ENCODE data around the gene EMX1. TPM values are rescaled to one million over a fixed set of nuclear protein-coding genes. Genes with fewer than 3 reads are reported as not detected.

The EMX1 gene
- total RNA-seq, 4 donors from 2014 or later = 0.15 TPM; not detected in 3

DNA sequence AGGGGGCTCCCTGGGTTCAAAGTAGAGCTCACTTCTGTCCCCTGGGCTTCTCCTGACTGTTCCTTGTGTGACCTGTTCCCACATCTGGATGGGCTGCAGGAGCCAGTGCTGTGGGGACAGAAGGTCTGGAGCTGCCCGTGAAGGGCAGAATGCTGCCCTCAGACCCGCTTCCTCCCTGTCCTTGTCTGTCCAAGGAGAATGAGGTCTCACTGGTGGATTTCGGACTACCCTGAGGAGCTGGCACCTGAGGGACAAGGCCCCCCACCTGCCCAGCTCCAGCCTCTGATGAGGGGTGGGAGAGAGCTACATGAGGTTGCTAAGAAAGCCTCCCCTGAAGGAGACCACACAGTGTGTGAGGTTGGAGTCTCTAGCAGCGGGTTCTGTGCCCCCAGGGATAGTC is 15.5 kb downstream of the EMX1 start:
- Histone ChIP-seq H3K9me3 (no peaks in the 10 kb centered on the region), H3K4me3 (no peak overlapping the region), H3K36me3 (no peaks in the 10 kb centered on the region), H3K4me1 (peaks cover 0 to 28% (median 6%) of the 10 kb centered on the region in 3 donors), H3K27me3 (peaks cover 0 to 81% (median 2%) of the 10 kb centered on the region in 4 donors), H3K27ac (no peak overlapping the region)
- intact Hi-C loops (cut with DNase I) = no loop called here
- DNase-seq = no peak
- WGBS, 2 donors = no CpG with 5 or more reads among the region's 4 CpGs
- TF ChIP-seq, protein P1, sequence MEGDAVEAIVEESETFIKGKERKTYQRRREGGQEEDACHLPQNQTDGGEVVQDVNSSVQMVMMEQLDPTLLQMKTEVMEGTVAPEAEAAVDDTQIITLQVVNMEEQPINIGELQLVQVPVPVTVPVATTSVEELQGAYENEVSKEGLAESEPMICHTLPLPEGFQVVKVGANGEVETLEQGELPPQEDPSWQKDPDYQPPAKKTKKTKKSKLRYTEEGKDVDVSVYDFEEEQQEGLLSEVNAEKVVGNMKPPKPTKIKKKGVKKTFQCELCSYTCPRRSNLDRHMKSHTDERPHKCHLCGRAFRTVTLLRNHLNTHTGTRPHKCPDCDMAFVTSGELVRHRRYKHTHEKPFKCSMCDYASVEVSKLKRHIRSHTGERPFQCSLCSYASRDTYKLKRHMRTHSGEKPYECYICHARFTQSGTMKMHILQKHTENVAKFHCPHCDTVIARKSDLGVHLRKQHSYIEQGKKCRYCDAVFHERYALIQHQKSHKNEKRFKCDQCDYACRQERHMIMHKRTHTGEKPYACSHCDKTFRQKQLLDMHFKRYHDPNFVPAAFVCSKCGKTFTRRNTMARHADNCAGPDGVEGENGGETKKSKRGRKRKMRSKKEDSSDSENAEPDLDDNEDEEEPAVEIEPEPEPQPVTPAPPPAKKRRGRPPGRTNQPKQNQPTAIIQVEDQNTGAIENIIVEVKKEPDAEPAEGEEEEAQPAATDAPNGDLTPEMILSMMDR (IDR thresholded peaks at IDR 0.05) = no peak
- no peak for TF ChIP-seq POLR2A (IDR thresholded peaks at IDR 0.05)

DNA sequence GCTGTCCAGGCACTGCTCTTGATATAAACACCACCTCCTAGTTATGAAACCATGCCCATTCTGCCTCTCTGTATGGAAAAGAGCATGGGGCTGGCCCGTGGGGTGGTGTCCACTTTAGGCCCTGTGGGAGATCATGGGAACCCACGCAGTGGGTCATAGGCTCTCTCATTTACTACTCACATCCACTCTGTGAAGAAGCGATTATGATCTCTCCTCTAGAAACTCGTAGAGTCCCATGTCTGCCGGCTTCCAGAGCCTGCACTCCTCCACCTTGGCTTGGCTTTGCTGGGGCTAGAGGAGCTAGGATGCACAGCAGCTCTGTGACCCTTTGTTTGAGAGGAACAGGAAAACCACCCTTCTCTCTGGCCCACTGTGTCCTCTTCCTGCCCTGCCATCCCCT is 15.9 kb downstream of the EMX1 start:
- H3K4me1 ChIP-seq = peaks cover 0 to 30% (median 6%) of the 10 kb centered on the region in 3 donors
- intact Hi-C loops (cut with DNase I) = no loop called here
- TF ChIP-seq, protein P1 (IDR thresholded peaks at IDR 0.05) = no peak
- TF ChIP-seq POLR2A (IDR thresholded peaks at IDR 0.05) = no peak
- no peak overlapping the region for H3K4me3 ChIP-seq
- DNase-seq = no peak
- H3K27ac ChIP-seq = no peak overlapping the region
- no peaks in the 10 kb centered on the region for H3K9me3 ChIP-seq
- peaks cover 0 to 77% (median 2%) of the 10 kb centered on the region in 4 donors for H3K27me3 ChIP-seq
- 81% methylated on average over 5 of the region's 5 CpGs; no CpG with 5 or more reads in 1 of the 2 donors for WGBS, 2 donors
- H3K36me3 ChIP-seq = no peaks in the 10 kb centered on the region

DNA sequence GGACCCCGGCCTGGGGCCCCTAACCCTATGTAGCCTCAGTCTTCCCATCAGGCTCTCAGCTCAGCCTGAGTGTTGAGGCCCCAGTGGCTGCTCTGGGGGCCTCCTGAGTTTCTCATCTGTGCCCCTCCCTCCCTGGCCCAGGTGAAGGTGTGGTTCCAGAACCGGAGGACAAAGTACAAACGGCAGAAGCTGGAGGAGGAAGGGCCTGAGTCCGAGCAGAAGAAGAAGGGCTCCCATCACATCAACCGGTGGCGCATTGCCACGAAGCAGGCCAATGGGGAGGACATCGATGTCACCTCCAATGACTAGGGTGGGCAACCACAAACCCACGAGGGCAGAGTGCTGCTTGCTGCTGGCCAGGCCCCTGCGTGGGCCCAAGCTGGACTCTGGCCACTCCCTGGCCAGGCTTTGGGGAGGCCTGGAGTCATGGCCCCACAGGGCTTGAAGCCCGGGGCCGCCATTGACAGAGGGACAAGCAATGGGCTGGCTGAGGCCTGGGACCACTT is 16.4 kb downstream of the EMX1 start:
- DNase-seq = no peak
- Histone ChIP-seq H3K27ac (no peak overlapping the region), H3K4me3 (no peak overlapping the region), H3K9me3 (no peaks in the 10 kb centered on the region), H3K4me1 (peaks cover 0 to 30% (median 6%) of the 10 kb centered on the region in 3 donors), H3K27me3 (peaks cover 0 to 72% (median 0%) of the 10 kb centered on the region in 4 donors), H3K36me3 (no peaks in the 10 kb centered on the region)
- no peak for TF ChIP-seq POLR2A (IDR thresholded peaks at IDR 0.05)
- TF ChIP-seq, protein P1 (IDR thresholded peaks at IDR 0.05) = no peak
- 86 to 91% methylated on average over 1 to 4 of the region's 12 CpGs for WGBS, 2 donors
- intact Hi-C loops (cut with DNase I) = no loop called here

DNA sequence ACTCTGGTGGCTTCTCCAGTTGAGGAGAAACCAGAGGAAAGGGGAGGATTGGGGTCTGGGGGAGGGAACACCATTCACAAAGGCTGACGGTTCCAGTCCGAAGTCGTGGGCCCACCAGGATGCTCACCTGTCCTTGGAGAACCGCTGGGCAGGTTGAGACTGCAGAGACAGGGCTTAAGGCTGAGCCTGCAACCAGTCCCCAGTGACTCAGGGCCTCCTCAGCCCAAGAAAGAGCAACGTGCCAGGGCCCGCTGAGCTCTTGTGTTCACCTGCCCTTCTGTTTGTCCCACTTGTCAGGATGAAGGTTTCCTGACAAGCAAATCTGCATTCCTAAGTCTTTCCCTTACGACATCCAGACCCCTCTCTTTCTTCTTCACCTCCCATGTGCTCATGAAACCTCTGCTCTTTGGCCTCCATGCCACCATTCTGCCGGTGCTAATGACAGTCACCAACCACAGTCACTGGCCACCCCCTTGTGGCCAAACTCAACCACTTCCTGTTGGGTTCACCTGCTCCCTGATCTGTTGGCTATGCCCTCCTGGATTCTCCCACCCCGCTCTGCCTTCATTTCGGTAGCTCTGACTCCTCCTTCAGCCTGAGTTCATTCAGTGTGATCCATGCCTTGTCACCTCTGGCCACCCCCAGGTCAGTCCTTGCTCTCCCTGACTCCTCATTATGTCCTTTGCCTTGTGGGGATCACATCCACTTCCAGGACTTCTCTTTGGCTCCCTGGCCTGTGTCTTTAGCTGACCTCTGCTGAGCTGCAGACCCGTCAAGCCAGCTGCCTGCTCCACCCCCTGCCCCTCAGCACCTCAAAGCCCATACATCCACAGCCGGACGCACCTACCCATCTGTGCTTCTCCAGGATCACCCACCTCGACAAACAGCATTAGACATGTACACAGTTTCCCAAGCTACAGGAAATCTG is 17.6 kb downstream of the EMX1 start:
- Histone ChIP-seq H3K4me1 (peaks cover 0 to 30% (median 6%) of the 10 kb centered on the region in 3 donors), H3K4me3 (no peak overlapping the region), H3K27ac (no peak overlapping the region), H3K36me3 (no peaks in the 10 kb centered on the region), H3K9me3 (no peaks in the 10 kb centered on the region), H3K27me3 (peaks cover 0 to 59% (median 0%) of the 10 kb centered on the region in 4 donors)
- no peak for DNase-seq
- WGBS, 2 donors = 53 to 59% methylated on average over 14 of the region's 14 CpGs
- TF ChIP-seq POLR2A (IDR thresholded peaks at IDR 0.05) = no peak
- TF ChIP-seq, protein P1 (IDR thresholded peaks at IDR 0.05) = peak in 4 of 6 experiments; percentile 11 to 57 (median 22)
- intact Hi-C loops (cut with DNase I) = no loop called here

DNA sequence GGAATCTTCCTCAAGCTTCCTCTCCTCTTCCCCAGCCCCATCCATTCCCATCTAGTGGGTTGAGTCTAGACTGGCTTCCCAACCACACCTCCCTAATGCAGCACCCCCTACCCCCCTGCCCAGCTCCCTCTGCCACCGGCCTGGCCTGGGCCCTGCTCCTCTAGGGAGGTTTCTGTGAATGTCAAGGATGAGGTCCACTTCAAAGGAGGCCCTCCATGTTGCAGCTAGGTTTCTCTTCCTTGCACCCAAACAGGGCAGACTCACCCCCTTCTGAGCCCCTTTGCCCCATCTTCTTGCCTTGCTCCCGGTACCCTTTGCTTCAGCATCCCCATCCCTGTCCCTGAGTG is 18.3 kb downstream of the EMX1 start:
- H3K4me3 ChIP-seq = no peak overlapping the region
- no peak for DNase-seq
- peaks cover 0 to 53% (median 0%) of the 10 kb centered on the region in 4 donors for H3K27me3 ChIP-seq
- H3K36me3 ChIP-seq = no peaks in the 10 kb centered on the region
- H3K9me3 ChIP-seq = no peaks in the 10 kb centered on the region
- H3K27ac ChIP-seq = no peak overlapping the region
- intact Hi-C loops (cut with DNase I) = no loop called here
- TF ChIP-seq, protein P1 (IDR thresholded peaks at IDR 0.05) = no peak
- TF ChIP-seq POLR2A (IDR thresholded peaks at IDR 0.05) = no peak
- peaks cover 0 to 30% (median 6%) of the 10 kb centered on the region in 3 donors for H3K4me1 ChIP-seq
- 96 to 100% methylated on average over 2 of the region's 2 CpGs for WGBS, 2 donors

Data from esophagus squamous epithelium (tissue), 5 donors.